Gastrocnemius medialis (tissue), 4 donors: ENCODE measurements around the gene NADK. TPM values are rescaled to one million over a fixed set of nuclear protein-coding genes. Genes with fewer than 3 reads are reported as not detected.

Experiments
- ATAC-seq, 2 donors: fragments of 150-250 bp; one replicate each; pipeline ENCODE4 v1.9.1; 2016
- DNase-seq, 2 donors: peaks; one replicate each; pipeline ENCODE4 v3.0.0-alpha.2; 2019
- H3K27ac ChIP-seq, 4 donors: fragments of 200-600 bp; sonication (generic); 1 replicate in 1 of 4; 2 replicates in 3 of 4; pipeline ENCODE4 v1.5.1; 2016 to 2018; ENCODE audit warnings: mild to moderate bottlenecking in 2 of 4, moderate library complexity in 1 of 4
- H3K27me3 ChIP-seq, 3 donors: fragments of 200-600 bp; sonication (generic) in 2 of 3; 1 replicate in 1 of 3; 2 replicates in 2 of 3; pipeline versions ENCODE4 v1.5.1 to v1.6.0; 2016 to 2019; ENCODE audit warnings: mild to moderate bottlenecking in 1 of 3, moderate library complexity in 1 of 3
- H3K36me3 ChIP-seq, 2 donors: fragments of 200-600 bp; sonication (generic) in 1 of 2; one replicate each; pipeline ENCODE4 v1.5.1; 2017 to 2018
- H3K4me1 ChIP-seq, 2 donors: fragments of 200-600 bp; sonication (generic) in 1 of 2; one replicate each; pipeline ENCODE4 v1.5.1; 2016 to 2017; ENCODE audit warnings: mild to moderate bottlenecking in 2 of 2
- H3K4me3 ChIP-seq, 4 donors: fragments of 200-600 bp; sonication (generic) in 3 of 4; 1 replicate in 1 of 4; 2 replicates in 3 of 4; pipeline ENCODE4 v1.5.1; 2016 to 2019; ENCODE audit warnings: mild to moderate bottlenecking in 2 of 4
- H3K9me3 ChIP-seq, 3 donors: fragments of 200-600 bp; sonication (generic) in 2 of 3; 1 replicate in 1 of 3; 2 replicates in 2 of 3; pipeline ENCODE4 v1.5.1; 2016 to 2019
- POLR2A ChIP-seq, 2 donors: fragments of 450-650 bp; IDR thresholded peaks; one replicate each; pipeline ENCODE4 v1.6.1; 2017; ENCODE audit warnings: antibody characterized with exemption in 2 of 2, mild to moderate bottlenecking in 2 of 2, moderate library complexity in 2 of 2
- in situ Hi-C, 4 donors: fragments of 200-750 bp; cut with MboI; loops; one replicate each; pipeline versions ENCODE4 v1.15.0 to v1.8.0; 2017; ENCODE audit warnings: low sequenced_read_pairs in 4 of 4
- intact Hi-C: fragments of 100-400 bp; cut with DNase I; formaldehyde crosslinking; loops from one replicate; pipeline ENCODE4 v1.15.1; 2023; ENCODE audit warnings: low total_unique reads
- total RNA-seq, 4 donors: library from RNA; depleted of rRNA; stranded (reverse); fragments of >200 nt; gene quantifications; one replicate each; pipeline versions ENCODE4 v1.1.0 to v1.2.3, GENCODE V29; 2016
- TF ChIP-seq, protein P1 (sequence below), 5 experiments: fragments of 450-650 bp in 3 of 5; fragments of 200-600 bp in 2 of 5; sonication (generic) in 2 of 5; IDR thresholded peaks in 4 of 5; conservative IDR thresholded peaks in 1 of 5; 1 replicate in 4 of 5; 2 replicates in 1 of 5; pipeline ENCODE4 v1.5.1; 2016 to 2019; ENCODE audit warnings: antibody characterized with exemption in 5 of 5, mild to moderate bottlenecking in 3 of 5, moderate library complexity in 3 of 5

Gene NADK
- total RNA-seq, 4 donors from 2014 or later, result 20.1 to 33.1 (median 32.5) TPM

DNA sequence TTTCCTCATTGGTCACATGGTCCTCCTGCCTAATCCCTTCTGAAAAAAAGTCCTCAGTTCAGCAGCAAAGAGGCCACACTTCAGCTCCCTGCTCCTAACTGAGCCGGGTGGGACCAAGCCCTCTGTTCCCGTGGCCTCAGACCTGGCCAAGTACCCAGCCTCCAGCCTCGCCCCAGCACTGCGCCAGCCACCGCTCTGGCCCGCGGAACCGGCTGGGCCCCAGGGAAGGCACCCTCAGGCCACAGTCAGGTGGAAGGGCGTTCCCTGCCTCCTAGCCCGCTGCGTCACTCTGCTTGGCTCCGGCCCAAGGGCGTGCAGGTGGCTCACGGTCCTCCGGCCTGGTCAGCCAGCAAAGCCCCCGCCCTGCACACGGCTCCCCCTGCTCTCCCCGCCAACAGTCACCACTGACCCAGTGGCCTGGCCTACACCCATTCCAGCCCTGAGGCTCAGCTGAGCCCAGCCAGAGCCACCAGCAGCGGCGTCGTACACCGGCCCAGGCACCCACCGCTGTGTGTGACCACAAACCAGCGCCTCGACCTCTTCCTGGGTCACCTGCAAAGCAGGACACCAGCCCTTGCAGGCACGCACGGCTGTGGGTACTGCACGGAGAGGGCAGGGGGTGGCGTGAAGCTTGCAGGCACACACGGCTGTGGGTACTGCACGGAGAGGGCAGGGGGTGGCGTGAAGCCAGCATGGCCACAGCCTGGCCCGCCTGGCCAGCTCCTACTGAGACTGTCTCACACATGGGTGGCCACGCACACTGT, 19.4 kb downstream of the NADK start:
- Histone ChIP-seq H3K27ac (peak overlapping the region; percentile 48 to 71 (median 70)), H3K36me3 (peaks cover 0 to 74% of the 10 kb centered on the region in 2 donors), H3K4me1 (peaks cover 10% of the 10 kb centered on the region in 2 donors), H3K27me3 (no peaks in the 10 kb centered on the region), H3K4me3 (peak overlapping the region in 1 of 4 donors; percentile 4), H3K9me3 (no peaks in the 10 kb centered on the region)
- in situ Hi-C loops, result loop anchor here in 1 of 4 donors (25.0 kb wide), 1 partner anchor 128 kb away; the partner anchor contains the start of gene GNB1
- DNase-seq, result peak in 1 of 2 donors; percentile 73
- intact Hi-C loops, result no loop called here
- TF ChIP-seq POLR2A (IDR thresholded peaks at IDR 0.05), result no peak
- TF ChIP-seq, protein P1, sequence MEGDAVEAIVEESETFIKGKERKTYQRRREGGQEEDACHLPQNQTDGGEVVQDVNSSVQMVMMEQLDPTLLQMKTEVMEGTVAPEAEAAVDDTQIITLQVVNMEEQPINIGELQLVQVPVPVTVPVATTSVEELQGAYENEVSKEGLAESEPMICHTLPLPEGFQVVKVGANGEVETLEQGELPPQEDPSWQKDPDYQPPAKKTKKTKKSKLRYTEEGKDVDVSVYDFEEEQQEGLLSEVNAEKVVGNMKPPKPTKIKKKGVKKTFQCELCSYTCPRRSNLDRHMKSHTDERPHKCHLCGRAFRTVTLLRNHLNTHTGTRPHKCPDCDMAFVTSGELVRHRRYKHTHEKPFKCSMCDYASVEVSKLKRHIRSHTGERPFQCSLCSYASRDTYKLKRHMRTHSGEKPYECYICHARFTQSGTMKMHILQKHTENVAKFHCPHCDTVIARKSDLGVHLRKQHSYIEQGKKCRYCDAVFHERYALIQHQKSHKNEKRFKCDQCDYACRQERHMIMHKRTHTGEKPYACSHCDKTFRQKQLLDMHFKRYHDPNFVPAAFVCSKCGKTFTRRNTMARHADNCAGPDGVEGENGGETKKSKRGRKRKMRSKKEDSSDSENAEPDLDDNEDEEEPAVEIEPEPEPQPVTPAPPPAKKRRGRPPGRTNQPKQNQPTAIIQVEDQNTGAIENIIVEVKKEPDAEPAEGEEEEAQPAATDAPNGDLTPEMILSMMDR (IDR thresholded peaks at IDR 0.05 in 4 of 5, conservative IDR thresholded peaks at IDR 0.05 in 1 of 5), result no peak
- ATAC-seq, result peak; percentile 48 to 61

DNA sequence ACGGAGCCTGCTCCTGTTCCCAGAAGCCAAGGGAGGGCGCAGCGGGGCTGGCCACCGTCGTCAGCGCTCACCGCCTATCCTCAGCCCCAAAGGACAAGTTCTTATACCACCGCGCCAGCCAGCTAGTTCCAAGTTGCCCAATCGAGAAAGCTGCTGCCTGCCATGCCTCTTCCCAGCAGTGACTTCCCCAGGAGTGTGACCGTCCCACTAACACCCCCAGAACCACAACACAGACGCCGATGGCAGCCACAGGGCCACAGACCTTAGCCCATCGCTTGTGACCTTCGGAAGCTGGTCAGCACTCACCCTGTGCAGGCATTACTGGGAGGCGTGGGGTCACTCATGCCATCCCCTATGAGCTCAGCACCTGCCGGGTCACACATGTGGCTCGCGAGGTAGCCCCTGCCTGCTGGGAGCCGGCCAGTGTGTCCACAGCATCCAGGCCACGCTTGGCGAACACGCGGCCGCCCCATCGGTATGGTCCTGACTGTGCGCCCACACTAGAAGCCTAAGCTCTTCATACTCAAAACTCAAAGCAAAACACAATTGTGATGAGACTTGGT, 20.1 kb downstream of the NADK start:
- Histone ChIP-seq H3K4me1 (peaks cover 10% of the 10 kb centered on the region in 2 donors), H3K36me3 (peaks cover 0 to 75% of the 10 kb centered on the region in 2 donors), H3K4me3 (peak overlapping the region in 1 of 4 donors; percentile 4), H3K9me3 (no peaks in the 10 kb centered on the region), H3K27ac (peak overlapping the region; percentile 48 to 71 (median 70)), H3K27me3 (no peaks in the 10 kb centered on the region)
- in situ Hi-C loops (loop anchor here in 1 of 4 donors (25.0 kb wide), 1 partner anchor 129 kb away; the partner anchor contains the start of gene GNB1), intact Hi-C loops (no loop called here)
- DNase-seq (peak in 1 of 2 donors; percentile 59), ATAC-seq (peak in 1 of 2 donors; percentile 32)
- no peak for TF ChIP-seq POLR2A (IDR thresholded peaks at IDR 0.05)
- TF ChIP-seq, protein P1 (IDR thresholded peaks at IDR 0.05 in 4 of 5, conservative IDR thresholded peaks at IDR 0.05 in 1 of 5), result no peak

- no peaks in the 10 kb centered on the region for H3K27me3 ChIP-seq
- in situ Hi-C loops (loop anchor here in 1 of 4 donors (25.0 kb wide), 1 partner anchor 130 kb away; the partner anchor contains the start of gene GNB1), intact Hi-C loops (no loop called here)
- DNase-seq (no peak), ATAC-seq (no peak)
- peaks cover 0 to 75% of the 10 kb centered on the region in 2 donors for H3K36me3 ChIP-seq
- peak overlapping the region; percentile 48 to 71 (median 70) for H3K27ac ChIP-seq
- H3K9me3 ChIP-seq, result no peaks in the 10 kb centered on the region
- no peak for TF ChIP-seq POLR2A (IDR thresholded peaks at IDR 0.05)
- TF ChIP-seq, protein P1 (IDR thresholded peaks at IDR 0.05 in 4 of 5, conservative IDR thresholded peaks at IDR 0.05 in 1 of 5), result no peak
- no peak overlapping the region for H3K4me3 ChIP-seq
- H3K4me1 ChIP-seq, result peaks cover 10% of the 10 kb centered on the region in 2 donors
These were observed 20.7 kb downstream of the NADK start for GRCh38 chr1:1757422-1758058.

GRCh38 chr1:1756661-1757421, 21.4 kb downstream of the NADK start:
- peaks cover 10% of the 10 kb centered on the region in 2 donors for H3K4me1 ChIP-seq
- peaks cover 0 to 73% of the 10 kb centered on the region in 2 donors for H3K36me3 ChIP-seq
- no peak overlapping the region for H3K4me3 ChIP-seq
- no peaks in the 10 kb centered on the region for H3K27me3 ChIP-seq
- no peak overlapping the region for H3K27ac ChIP-seq
- in situ Hi-C loops, result loop anchor here in 1 of 4 donors (25.0 kb wide), 1 partner anchor 130 kb away; the partner anchor contains the start of gene GNB1
- TF ChIP-seq, protein P1 (IDR thresholded peaks at IDR 0.05 in 4 of 5, conservative IDR thresholded peaks at IDR 0.05 in 1 of 5), result no peak
- no peak for TF ChIP-seq POLR2A (IDR thresholded peaks at IDR 0.05)
- DNase-seq (no peak), ATAC-seq (no peak)
- intact Hi-C loops, result no loop called here
- no peaks in the 10 kb centered on the region for H3K9me3 ChIP-seq
